ENCODE data around the gene TRIM29. TPM values are rescaled to one million over a fixed set of nuclear protein-coding genes. Genes with fewer than 3 reads are reported as not detected.

The TRIM29 gene
- total and polyA plus RNA-seq, 2 donors from 2014 or later, result 0.65 to 32.9 TPM

GRCh38 chr11:120073196-120073595 is 64.7 kb downstream of the TRIM29 start:
- H3K9me3 ChIP-seq (ENCODE audit: control insufficient read depth in 2 of 3, insufficient read depth in 1 of 3, low read length in 3 of 3), result no peaks in the 10 kb centered on the region
- H3K27me3 ChIP-seq (ENCODE audit: control insufficient read depth, insufficient read depth, low read length), result no peaks in the 10 kb centered on the region
- intact Hi-C loops (cut with DNase I), result loop anchor here (10.0 kb wide), 1 partner anchor 408 kb away; no protein-coding TSS in a partner anchor
- FAIRE-seq (no peak), DNase-seq (peak in 1 of 5 donors; percentile 18)
- no peak for TF ChIP-seq CTCF (IDR thresholded peaks at IDR 0.05; ENCODE audit: borderline replicate concordance, extremely low read depth, insufficient read depth)
- H3K4me3 ChIP-seq (ENCODE audit: low read length in 3 of 3), result no peak overlapping the region
- H3K36me3 ChIP-seq (ENCODE audit: control insufficient read depth in 2 of 3, insufficient read depth in 3 of 3, low read length in 3 of 3), result no peaks in the 10 kb centered on the region
- no peak overlapping the region for H3K27ac ChIP-seq (ENCODE audit: low read depth in 2 of 2, low read length in 2 of 2)
- no peak overlapping the region for H3K9ac ChIP-seq (ENCODE audit: low read length in 3 of 3)
- no peaks in the 10 kb centered on the region for H3K4me1 ChIP-seq (ENCODE audit: control insufficient read depth in 2 of 3, insufficient read depth in 2 of 3, low read depth in 1 of 3, low read length in 3 of 3)

- no peaks in the 10 kb centered on the region for H3K36me3 ChIP-seq (ENCODE audit: control insufficient read depth in 2 of 3, insufficient read depth in 3 of 3, low read length in 3 of 3)
- H3K9me3 ChIP-seq (ENCODE audit: control insufficient read depth in 2 of 3, insufficient read depth in 1 of 3, low read length in 3 of 3), result no peaks in the 10 kb centered on the region
- intact Hi-C loops (cut with DNase I), result no loop called here
- H3K4me3 ChIP-seq (ENCODE audit: low read length in 3 of 3), result no peak overlapping the region
- peaks cover 0 to 4% (median 0%) of the 10 kb centered on the region in 3 donors for H3K4me1 ChIP-seq (ENCODE audit: control insufficient read depth in 2 of 3, insufficient read depth in 2 of 3, low read depth in 1 of 3, low read length in 3 of 3)
- no peak for TF ChIP-seq CTCF (IDR thresholded peaks at IDR 0.05; ENCODE audit: borderline replicate concordance, extremely low read depth, insufficient read depth)
- no peak overlapping the region for H3K9ac ChIP-seq (ENCODE audit: low read length in 3 of 3)
- H3K27ac ChIP-seq (ENCODE audit: low read depth in 2 of 2, low read length in 2 of 2), result peak overlapping the region in 1 of 2 donors; percentile 11
- peak in 4 of 5 donors; percentile 79 to 96 (median 88) for DNase-seq
- no peaks in the 10 kb centered on the region for H3K27me3 ChIP-seq (ENCODE audit: control insufficient read depth, insufficient read depth, low read length)
- FAIRE-seq, result no peak
Measured at GRCh38 chr11:120068114-120068573, 69.8 kb downstream of the TRIM29 start.

- no peak for TF ChIP-seq CTCF (IDR thresholded peaks at IDR 0.05; ENCODE audit: borderline replicate concordance, extremely low read depth, insufficient read depth)
- no peaks in the 10 kb centered on the region for H3K36me3 ChIP-seq (ENCODE audit: control insufficient read depth in 2 of 3, insufficient read depth in 3 of 3, low read length in 3 of 3)
- no peak for FAIRE-seq
- H3K27me3 ChIP-seq (ENCODE audit: control insufficient read depth, insufficient read depth, low read length), result no peaks in the 10 kb centered on the region
- H3K9me3 ChIP-seq (ENCODE audit: control insufficient read depth in 2 of 3, insufficient read depth in 1 of 3, low read length in 3 of 3), result no peaks in the 10 kb centered on the region
- intact Hi-C loops (cut with DNase I), result no loop called here
- H3K27ac ChIP-seq (ENCODE audit: low read depth in 2 of 2, low read length in 2 of 2), result no peak overlapping the region
- no peak for DNase-seq
- H3K4me1 ChIP-seq (ENCODE audit: control insufficient read depth in 2 of 3, insufficient read depth in 2 of 3, low read depth in 1 of 3, low read length in 3 of 3), result peaks cover 0 to 4% (median 0%) of the 10 kb centered on the region in 3 donors
- H3K4me3 ChIP-seq (ENCODE audit: low read length in 3 of 3), result no peak overlapping the region
- H3K9ac ChIP-seq (ENCODE audit: low read length in 3 of 3), result no peak overlapping the region
Measured at GRCh38 chr11:120067438-120068113, 70.3 kb downstream of the TRIM29 start.

Measured in kidney (tissue), 14 donors.